Thoracic aorta endothelial cell (primary cell): ENCODE measurements around the gene CLIC6. TPM values are rescaled to one million over a fixed set of nuclear protein-coding genes. Genes with fewer than 3 reads are reported as not detected.

Experiments used
- total RNA-seq: library from RNA; depleted of rRNA; stranded (reverse); fragments of >200 nt; gene quantifications from 2 replicates; pipeline ENCODE4 v1.2.3, GENCODE V29; 2012

Gene CLIC6
- total RNA-seq = under 0.01 TPM in 1 of 2 replicates, not detected in the other

DNA sequence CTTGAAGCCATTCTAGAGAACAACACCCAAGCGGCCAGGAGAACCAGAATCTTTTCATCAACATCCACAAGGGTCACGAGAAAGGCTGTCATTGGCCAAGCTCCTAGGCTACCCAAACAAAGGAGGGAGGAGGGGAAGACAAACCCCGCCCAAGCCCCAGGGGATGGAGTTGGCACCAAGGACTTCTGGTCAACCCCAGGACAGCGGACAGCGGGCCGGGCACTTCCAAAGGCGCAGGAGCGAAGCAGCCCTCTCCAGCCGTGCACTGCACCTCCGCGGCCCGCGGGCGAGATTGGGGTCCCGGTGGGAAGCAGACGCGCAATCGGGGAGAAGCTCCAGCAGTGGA is at the start of gene CLIC6:
CLIC6 (plus strand) TSS at position 192 of the 346 bp plus-strand sequence. CDS start 395 bp downstream, outside the sequence.

Other genes starting within 250 kb of the CLIC6 start
- not detected in 2 replicates for gene SMIM34, start 245.0 kb upstream of the CLIC6 start, total RNA-seq
- 0.27 and 0.29 TPM in 2 replicates for gene KCNE1, start 156.8 kb upstream of the CLIC6 start, total RNA-seq
- gene RCAN1, start 53.9 kb upstream of the CLIC6 start, total RNA-seq = 18.5 and 18.6 TPM in 2 replicates